Erythroblast (primary cell): Measurements from ENCODE around the gene TMEM238.

Experiments
- GATA1 ChIP-seq: IDR thresholded peaks from 2 replicates; pipeline ENCODE4 v1.6.1; 2011; ENCODE audit warnings: low read depth, mild to moderate bottlenecking, control low read depth, low read length, moderate library complexity
- POLR2A ChIP-seq: IDR thresholded peaks from 2 replicates; pipeline ENCODE4 v1.6.1; 2011; ENCODE audit warnings: mild to moderate bottlenecking, low read length

GRCh38 chr19:55370305-55370988, 13.6 kb downstream of the TMEM238 start, which contains the start of gene IL11:
- TF ChIP-seq POLR2A = no peak
- no peak for TF ChIP-seq GATA1
